Measurements from ENCODE around the gene LYRM1. TPM values are rescaled to one million over a fixed set of nuclear protein-coding genes. Genes with fewer than 3 reads are reported as not detected.
A peak's percentile ranks its signal among the peaks of the same experiment; 100 is the strongest.

The LYRM1 gene
- polyA plus RNA-seq, 1 donor (not counting 4 experiments of a cell fraction or from before 2014, with no cell fraction given): 21.7 TPM

DNA sequence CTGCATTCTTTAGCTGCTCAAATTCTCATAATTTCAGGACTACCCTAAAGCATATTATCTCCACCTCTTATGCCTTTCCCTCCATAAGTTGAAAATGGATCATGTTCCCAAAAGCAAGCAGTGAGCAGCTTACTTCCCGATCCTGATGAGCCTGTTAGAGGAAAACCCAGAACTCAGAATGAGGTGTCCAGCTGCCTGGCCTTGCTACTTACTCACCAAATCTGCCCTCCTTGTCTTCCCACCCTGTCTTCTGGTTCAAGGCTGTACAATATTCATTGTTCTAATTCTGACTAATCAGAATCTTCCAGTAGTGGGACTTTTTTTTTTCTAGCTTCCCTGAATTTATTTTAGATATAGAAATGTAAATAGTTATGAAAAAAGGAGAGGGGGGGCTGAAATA is 10.8 kb downstream of the LYRM1 start:
- dilution Hi-C loops (cut with MboI; ENCODE audit: extremely low pct_ligation_motif_present, low sequenced_read_pairs): no loop called here
- no peaks in the 10 kb centered on the region for H3K79me2 ChIP-seq (ENCODE audit: control insufficient read depth, insufficient read depth, low read length)
- TF ChIP-seq CTCF (optimal IDR thresholded peaks at IDR 0.05 in 1 of 3, IDR thresholded peaks at IDR 0.05 in 1 of 3, conservative IDR thresholded peaks at IDR 0.05 in 1 of 3; ENCODE audit: extremely low read depth in 1 of 3, insufficient read depth in 2 of 3, low read length in 3 of 3): no peak
- TF ChIP-seq EZH2 (IDR thresholded peaks at IDR 0.05; ENCODE audit: low read length): no peak
- H3K9me3 ChIP-seq (ENCODE audit: control insufficient read depth, low read depth, low read length): no peaks in the 10 kb centered on the region
- no peaks in the 10 kb centered on the region for H3K9me1 ChIP-seq (ENCODE audit: control insufficient read depth, extremely low read depth, insufficient read depth, low read length)
- peaks cover 46% of the 10 kb centered on the region for H3K4me1 ChIP-seq (ENCODE audit: control insufficient read depth, extremely low read depth, insufficient read depth, low read length)
- H2AFZ ChIP-seq (ENCODE audit: control insufficient read depth, low read length): no peak overlapping the region
- H4K20me1 ChIP-seq (ENCODE audit: control insufficient read depth, extremely low read depth, insufficient read depth, low read length): no peaks in the 10 kb centered on the region
- H3K36me3 ChIP-seq (ENCODE audit: control insufficient read depth in 2 of 2, extremely low read depth in 1 of 2, insufficient read depth in 2 of 2, low read length in 2 of 2): peaks cover 0 to 1% of the 10 kb centered on the region in 2 experiments
- H3K27ac ChIP-seq (ENCODE audit: control insufficient read depth, insufficient read depth, low read length): peak overlapping the region; percentile 99
- DNase-seq (ENCODE audit: low read depth, low spot score): no peak
- H3K4me2 ChIP-seq (ENCODE audit: control insufficient read depth, extremely low read depth, insufficient read depth, low read depth, low read length): peak overlapping the region; percentile 77
- peak overlapping the region; percentile 77 for H3K9ac ChIP-seq (ENCODE audit: control insufficient read depth, extremely low read depth, insufficient read depth, low read length)
- peak; percentile 56 for FAIRE-seq
- peak overlapping the region in 2 of 3 experiments; percentile 9 to 34 for H3K4me3 ChIP-seq (ENCODE audit: control insufficient read depth in 2 of 3, extremely low read depth in 1 of 3, insufficient read depth in 2 of 3, low read depth in 1 of 3, low read length in 3 of 3)
- H3K27me3 ChIP-seq (ENCODE audit: control insufficient read depth, extremely low read depth, insufficient read depth, low read length): no peaks in the 10 kb centered on the region

DNA sequence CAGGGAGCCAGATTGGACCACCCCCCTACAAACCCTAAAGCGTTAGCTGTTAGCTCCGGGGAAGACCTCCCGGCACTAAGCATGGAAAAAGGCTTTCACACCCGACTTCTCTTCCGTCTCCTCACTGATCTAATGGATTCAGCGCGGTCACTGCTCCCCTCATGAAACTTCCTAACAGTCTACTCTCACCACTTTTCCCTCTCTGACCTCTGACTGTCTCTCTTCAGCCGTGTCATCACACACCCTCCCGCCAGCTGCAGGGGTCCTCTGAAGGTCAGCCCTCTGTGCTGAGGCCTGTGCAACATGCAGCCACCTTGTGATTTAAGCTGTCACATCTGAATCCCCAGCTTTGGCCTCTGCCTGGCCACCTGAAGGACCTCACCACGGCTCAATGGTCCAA is 15.7 kb downstream of the LYRM1 start:
- Histone ChIP-seq H4K20me1 (ENCODE audit: control insufficient read depth, extremely low read depth, insufficient read depth, low read length) (no peaks in the 10 kb centered on the region), H3K4me3 (ENCODE audit: control insufficient read depth in 2 of 3, extremely low read depth in 1 of 3, insufficient read depth in 2 of 3, low read depth in 1 of 3, low read length in 3 of 3) (no peak overlapping the region), H3K4me2 (ENCODE audit: control insufficient read depth, extremely low read depth, insufficient read depth, low read depth, low read length) (no peak overlapping the region), H3K79me2 (ENCODE audit: control insufficient read depth, insufficient read depth, low read length) (no peaks in the 10 kb centered on the region), H3K27me3 (ENCODE audit: control insufficient read depth, extremely low read depth, insufficient read depth, low read length) (no peaks in the 10 kb centered on the region), H3K4me1 (ENCODE audit: control insufficient read depth, extremely low read depth, insufficient read depth, low read length) (peaks cover 21% of the 10 kb centered on the region), H2AFZ (ENCODE audit: control insufficient read depth, low read length) (no peak overlapping the region), H3K27ac (ENCODE audit: control insufficient read depth, insufficient read depth, low read length) (no peak overlapping the region), H3K36me3 (ENCODE audit: control insufficient read depth in 2 of 2, extremely low read depth in 1 of 2, insufficient read depth in 2 of 2, low read length in 2 of 2) (peaks cover 0 to 1% of the 10 kb centered on the region in 2 experiments), H3K9me1 (ENCODE audit: control insufficient read depth, extremely low read depth, insufficient read depth, low read length) (no peaks in the 10 kb centered on the region), H3K9ac (ENCODE audit: control insufficient read depth, extremely low read depth, insufficient read depth, low read length) (no peak overlapping the region), H3K9me3 (ENCODE audit: control insufficient read depth, low read depth, low read length) (no peaks in the 10 kb centered on the region)
- FAIRE-seq: no peak
- no peak for TF ChIP-seq CTCF (optimal IDR thresholded peaks at IDR 0.05 in 1 of 3, IDR thresholded peaks at IDR 0.05 in 1 of 3, conservative IDR thresholded peaks at IDR 0.05 in 1 of 3; ENCODE audit: extremely low read depth in 1 of 3, insufficient read depth in 2 of 3, low read length in 3 of 3)
- TF ChIP-seq EZH2 (IDR thresholded peaks at IDR 0.05; ENCODE audit: low read length): no peak
- dilution Hi-C loops (cut with MboI; ENCODE audit: extremely low pct_ligation_motif_present, low sequenced_read_pairs): no loop called here
- DNase-seq (ENCODE audit: low read depth, low spot score): no peak
